ENCODE data around the gene ROBO4.

DNA sequence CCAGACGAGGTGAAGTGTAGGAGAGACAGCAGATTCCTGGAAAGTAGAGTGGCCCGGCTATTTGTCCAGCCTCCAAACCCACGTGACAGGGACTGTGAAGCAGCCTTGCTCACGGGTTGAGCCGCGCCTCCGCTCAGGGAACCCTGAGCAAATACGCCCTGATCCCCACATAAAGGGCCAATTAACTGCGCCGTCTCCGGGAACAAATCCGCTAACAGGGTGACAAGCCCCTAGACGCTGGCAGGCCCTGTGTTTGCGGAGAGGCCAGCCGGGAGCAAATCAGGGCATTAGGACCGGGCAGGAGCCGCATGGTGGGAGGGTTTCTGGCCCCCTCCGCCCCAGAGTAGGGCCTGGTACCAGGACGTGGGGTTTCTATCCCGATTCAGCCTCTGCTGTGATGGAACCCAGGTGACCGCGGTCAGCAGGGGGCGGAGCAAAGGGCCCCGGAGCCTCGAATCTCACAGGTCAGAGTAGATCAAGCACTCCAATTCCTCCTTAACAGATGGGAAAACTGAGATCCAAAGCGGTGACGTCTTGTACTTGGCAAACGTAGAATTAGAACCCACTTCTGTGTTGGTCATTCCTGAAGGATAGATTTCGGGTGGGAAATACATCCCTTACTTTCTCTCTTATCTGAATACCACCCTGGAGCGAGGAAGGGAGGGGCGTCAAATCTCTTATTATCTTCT is 34.4 kb downstream of the ROBO4 start:
- TF ChIP-seq, protein P1, sequence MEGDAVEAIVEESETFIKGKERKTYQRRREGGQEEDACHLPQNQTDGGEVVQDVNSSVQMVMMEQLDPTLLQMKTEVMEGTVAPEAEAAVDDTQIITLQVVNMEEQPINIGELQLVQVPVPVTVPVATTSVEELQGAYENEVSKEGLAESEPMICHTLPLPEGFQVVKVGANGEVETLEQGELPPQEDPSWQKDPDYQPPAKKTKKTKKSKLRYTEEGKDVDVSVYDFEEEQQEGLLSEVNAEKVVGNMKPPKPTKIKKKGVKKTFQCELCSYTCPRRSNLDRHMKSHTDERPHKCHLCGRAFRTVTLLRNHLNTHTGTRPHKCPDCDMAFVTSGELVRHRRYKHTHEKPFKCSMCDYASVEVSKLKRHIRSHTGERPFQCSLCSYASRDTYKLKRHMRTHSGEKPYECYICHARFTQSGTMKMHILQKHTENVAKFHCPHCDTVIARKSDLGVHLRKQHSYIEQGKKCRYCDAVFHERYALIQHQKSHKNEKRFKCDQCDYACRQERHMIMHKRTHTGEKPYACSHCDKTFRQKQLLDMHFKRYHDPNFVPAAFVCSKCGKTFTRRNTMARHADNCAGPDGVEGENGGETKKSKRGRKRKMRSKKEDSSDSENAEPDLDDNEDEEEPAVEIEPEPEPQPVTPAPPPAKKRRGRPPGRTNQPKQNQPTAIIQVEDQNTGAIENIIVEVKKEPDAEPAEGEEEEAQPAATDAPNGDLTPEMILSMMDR (conservative IDR thresholded peaks at IDR 0.05; ENCODE audit: low read length), result no peak
- TF ChIP-seq EZH2phosphoT487 (IDR thresholded peaks at IDR 0.05; ENCODE audit: borderline replicate concordance, low read depth, low read length), result no peak

Measured in OCI-LY7 (cell line).